GM18951 (cell line): ENCODE results near the gene SLC22A3.

Source experiments
- POLR2A ChIP-seq: IDR thresholded peaks from 4 replicates; pipeline ENCODE4 v1.6.1; 2011; ENCODE audit warnings: mild to moderate bottlenecking; ENCODE audit not compliant: insufficient read length, insufficient read depth; ENCODE audit errors: extremely low read depth
- in situ Hi-C: fragments of 300-500 bp; cut with MboI; formaldehyde crosslinking; loops from one replicate; pipeline ENCODE4 v1.12.0; 2022; ENCODE audit warnings: low sequenced_read_pairs, mixed read lengths, inconsistent platforms; ENCODE audit not compliant: unreplicated experiment

The SLC22A3 gene

DNA sequence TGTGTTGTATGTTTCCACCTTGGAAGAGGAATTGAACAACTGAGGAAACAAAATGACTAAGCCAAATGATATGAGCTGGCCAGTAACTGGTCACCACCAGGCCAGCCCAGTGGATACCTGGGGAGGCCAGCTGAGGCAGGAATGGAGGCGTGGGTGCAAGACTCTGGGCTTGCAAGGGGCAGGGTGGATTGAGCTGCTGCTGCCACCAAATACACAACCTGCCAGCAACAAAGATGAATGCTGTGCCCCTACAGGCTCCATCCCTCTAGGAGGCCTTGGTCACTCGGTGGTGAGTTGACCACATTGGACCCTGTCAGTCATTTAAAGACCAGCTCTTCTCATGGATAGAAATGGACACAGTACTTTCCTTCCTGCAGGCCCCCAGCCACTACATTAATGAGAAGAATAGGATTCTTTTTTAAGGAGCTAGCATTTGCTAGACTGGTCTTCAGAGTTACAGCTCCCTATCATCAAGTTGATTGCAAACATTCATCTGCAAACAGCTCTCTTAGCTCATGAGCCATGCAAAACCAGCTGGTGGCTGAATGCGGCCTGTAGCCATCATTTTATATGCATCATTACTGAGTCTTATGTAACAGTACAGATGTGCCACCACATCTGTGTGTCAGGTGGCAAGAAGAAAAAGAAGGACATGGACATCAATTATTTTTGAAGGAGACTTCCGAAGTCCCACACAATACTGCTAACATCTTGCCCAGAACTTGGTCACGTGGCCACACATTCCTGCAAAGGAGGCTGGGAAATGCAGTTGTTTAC, 26.3 kb upstream of the SLC22A3 start:
- in situ Hi-C loops, result no loop called here
- TF ChIP-seq POLR2A, result no peak

GRCh38 chr6:160327981-160328380, 20.2 kb upstream of the SLC22A3 start:
- in situ Hi-C loops, result no loop called here
- TF ChIP-seq POLR2A, result no peak

DNA sequence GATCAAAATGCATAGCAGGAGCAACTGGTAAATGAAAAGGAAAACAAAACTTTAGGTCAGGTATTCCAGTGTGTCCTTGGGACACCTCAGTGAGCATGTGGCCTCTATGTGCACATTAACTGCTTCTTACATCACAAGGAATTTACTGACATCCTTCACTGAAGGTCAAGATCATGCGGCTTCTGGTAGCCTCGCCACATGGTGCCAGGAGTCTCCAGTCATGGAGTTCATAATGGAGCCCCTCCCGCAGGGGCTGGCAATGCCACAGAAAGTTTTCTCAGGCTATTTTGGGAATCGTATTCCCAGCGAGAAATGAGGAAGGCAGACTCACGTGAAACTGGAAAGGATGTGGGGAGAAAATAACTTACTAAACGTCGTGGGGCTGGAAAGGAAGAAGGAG, 19.7 kb upstream of the SLC22A3 start:
- in situ Hi-C loops, result no loop called here
- no peak for TF ChIP-seq POLR2A

- in situ Hi-C loops, result no loop called here
- no peak for TF ChIP-seq POLR2A
These were observed 19.0 kb upstream of the SLC22A3 start for GRCh38 chr6:160329188-160329587.

GRCh38 chr6:160330619-160331018, 17.6 kb upstream of the SLC22A3 start:
- in situ Hi-C loops, result no loop called here
- TF ChIP-seq POLR2A, result no peak

GRCh38 chr6:160331204-160331603, 17.0 kb upstream of the SLC22A3 start:
- TF ChIP-seq POLR2A, result no peak
- in situ Hi-C loops, result no loop called here

DNA sequence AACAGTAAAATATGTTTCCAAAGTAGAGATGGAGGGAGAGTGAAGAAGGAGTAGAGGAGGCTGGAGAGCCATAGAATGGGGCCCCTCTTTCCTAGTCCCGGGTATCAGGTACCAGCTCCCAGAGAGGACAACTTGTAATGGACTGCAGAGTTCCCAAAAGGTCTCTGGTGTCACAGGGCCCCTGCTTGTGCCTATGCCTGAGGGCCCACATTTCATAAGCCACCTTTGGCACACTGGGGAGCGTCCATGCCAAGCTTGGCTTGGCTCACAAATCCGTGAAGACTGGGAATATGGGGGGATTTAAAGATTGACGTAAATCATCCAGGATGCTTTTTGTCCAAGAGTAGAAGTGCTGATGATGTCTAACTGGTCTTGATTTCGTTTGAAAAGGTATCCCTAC, 16.4 kb upstream of the SLC22A3 start:
- in situ Hi-C loops, result no loop called here
- no peak for TF ChIP-seq POLR2A

DNA sequence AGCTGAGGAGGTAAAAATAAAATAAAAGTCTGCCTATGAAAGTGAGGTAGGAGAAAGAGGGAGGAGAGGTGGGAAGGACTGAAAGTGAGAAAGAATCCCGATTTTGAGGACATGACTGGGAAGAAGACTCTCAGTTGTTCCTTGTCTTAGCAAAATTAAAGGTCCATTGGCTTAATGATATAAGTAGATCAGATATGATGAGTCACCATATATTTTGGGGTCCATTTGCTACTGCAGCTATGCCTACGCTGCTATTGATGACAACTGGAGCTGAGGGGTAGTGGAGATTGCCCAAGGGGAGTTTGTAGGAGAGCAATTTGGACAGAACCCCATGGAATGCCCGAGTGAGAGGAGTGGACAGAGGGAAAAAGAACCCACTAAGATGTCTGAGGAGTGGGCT, 15.1 kb upstream of the SLC22A3 start:
- in situ Hi-C loops, result no loop called here
- no peak for TF ChIP-seq POLR2A

DNA sequence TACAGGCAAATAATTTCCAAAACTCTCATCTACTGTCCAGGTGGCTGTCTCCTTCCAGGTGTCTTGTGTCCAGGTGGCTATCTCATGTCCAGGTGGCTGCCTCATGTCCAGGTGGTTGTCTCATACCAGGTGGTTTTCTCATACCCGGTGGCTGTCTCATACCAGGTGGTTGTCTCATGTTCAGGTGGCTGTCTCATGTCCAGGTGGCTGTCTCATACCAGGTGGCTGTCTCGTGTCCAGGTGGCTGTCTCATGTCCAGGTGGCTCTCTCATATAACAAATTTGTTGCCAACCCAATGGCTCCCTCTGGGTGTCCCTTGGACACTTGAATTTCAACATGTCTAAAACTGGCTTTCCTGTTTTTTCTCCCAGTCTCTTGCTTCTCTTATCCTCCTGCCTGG, 14.3 kb upstream of the SLC22A3 start:
- TF ChIP-seq POLR2A, result no peak
- in situ Hi-C loops, result no loop called here

DNA sequence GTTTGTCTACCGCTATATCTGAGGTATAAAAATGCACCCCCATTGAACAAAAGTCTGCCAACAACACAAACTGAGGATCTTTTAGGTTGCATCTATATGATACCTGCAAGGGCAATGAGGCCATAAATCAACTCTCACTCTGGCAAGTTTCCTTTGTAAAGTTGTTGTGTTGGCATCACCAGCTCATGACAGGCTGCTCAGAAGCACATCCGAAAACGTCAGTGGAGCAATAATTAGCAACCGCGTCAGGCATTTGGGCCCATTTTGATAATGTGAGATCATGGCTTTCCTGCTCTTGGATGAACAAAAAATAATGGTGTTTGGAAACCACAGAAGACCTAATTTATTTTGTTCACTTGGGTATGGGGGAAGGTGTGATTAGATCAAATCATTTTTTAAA, 12.0 kb upstream of the SLC22A3 start:
- in situ Hi-C loops, result no loop called here
- TF ChIP-seq POLR2A, result no peak

DNA sequence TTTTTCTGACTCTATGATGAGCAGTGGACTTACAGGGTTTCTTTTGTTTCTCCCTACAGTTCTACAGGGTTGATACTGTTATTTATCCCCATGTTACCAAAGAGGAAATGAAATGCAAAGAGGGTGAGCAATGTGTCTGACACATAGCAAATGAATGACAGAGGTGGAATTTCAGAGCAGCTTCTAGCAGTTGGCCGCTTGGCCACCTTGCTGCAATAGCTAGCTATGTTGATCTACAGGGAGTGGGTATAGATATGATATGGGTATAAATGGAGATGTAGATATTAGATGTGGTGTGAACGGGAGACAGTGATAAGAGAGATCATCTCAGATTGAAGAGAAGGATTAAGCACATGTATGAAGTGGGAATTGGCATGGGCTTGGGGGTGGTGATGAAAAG, 10.9 kb upstream of the SLC22A3 start:
- TF ChIP-seq POLR2A, result no peak
- in situ Hi-C loops, result no loop called here

GRCh38 chr6:160337991-160338390, 10.2 kb upstream of the SLC22A3 start:
- in situ Hi-C loops, result no loop called here
- no peak for TF ChIP-seq POLR2A

GRCh38 chr6:160343144-160343543, 5.0 kb upstream of the SLC22A3 start:
- in situ Hi-C loops, result no loop called here
- no peak for TF ChIP-seq POLR2A

- TF ChIP-seq POLR2A, result no peak
- in situ Hi-C loops, result no loop called here
These were observed 3.9 kb upstream of the SLC22A3 start for GRCh38 chr6:160344271-160344670.
